GM12892 (cell line): ENCODE results near the gene GABRG3.

ENCODE experiments used
- POLR2A ChIP-seq: IDR thresholded peaks from 2 replicates; pipeline ENCODE4 v1.6.1; 2011; ENCODE audit warnings: low read depth, low read length, control low read depth
- TAF1 ChIP-seq: IDR thresholded peaks from 2 replicates; pipeline ENCODE4 v1.6.1; 2011; ENCODE audit warnings: low read depth, mild to moderate bottlenecking, control low read depth, low read length, borderline replicate concordance

- TF ChIP-seq POLR2A: no peak
- no peak for TF ChIP-seq TAF1
Observed at GRCh38 chr15:27479296-27480140, 508.5 kb downstream of the GABRG3 start.
